COLO668 (cell line): ENCODE results near the gene SAE1.
"Not testable (repeated sequence)": the region's sequence is repeated elsewhere in the genome, so short reads cannot be mapped to it uniquely, and the experiment has no call there.

Experiments used
- DNase-seq: peaks from one replicate; lab custom pipeline; 2025; ENCODE audit not compliant: unreplicated experiment; lab: John Stamatoyannopoulos, UW

Gene SAE1

DNA sequence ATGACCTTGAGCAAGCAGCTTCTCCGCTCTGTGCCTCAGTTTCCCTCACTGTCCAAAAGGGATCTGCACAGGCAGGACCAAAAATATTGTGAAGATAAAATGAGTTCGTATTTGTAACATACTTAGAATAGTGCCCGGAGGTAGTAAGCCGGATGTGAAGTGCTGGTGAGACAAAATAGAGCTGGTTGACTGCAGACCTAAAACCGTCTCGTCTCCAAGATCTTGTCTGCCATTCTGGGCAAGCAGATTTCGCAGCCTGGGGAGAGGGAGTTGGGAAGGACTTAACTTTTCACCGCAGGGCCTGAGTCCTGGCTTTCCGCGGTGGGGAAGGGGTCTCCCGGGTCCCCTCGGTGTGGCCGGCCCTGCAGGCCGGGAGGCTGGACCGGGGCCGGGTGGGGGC is 108.5 kb downstream of the SAE1 start:
- no peak for DNase-seq

DNA sequence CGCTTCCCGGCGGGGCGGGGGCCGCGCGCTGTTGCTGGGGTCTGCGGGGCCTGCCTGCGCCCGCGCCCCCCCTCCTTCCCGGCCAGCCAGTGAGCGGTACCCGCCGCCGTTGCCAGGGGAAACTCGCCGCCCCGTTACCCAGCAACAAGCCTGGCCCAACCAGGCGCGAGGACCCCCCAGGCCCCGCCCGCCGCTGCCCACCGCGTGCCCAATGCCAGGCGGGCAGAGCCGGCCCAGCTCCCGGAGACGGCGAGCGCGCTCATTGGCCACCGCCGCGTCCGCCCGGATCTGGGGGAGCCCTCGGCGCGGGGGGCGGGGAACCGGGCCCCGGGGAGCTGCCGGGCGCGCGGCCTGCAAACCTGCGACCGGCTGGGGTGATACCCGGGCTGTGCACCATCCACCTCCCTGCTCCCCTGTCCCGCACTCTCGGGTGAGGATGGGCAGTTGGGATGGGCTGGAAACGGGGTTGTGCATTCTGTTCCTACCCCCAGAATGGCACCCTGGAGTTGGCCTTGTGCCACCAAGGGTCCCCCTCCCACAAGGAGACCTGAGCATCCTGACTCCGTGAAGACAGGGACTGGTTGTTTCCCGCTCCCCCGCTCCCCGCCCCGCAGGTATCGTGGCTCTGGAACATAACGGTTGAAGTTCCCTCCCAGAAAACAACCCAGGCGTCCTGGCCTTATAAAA is 109.1 kb downstream of the SAE1 start:
- DNase-seq = peak; percentile 52

DNA sequence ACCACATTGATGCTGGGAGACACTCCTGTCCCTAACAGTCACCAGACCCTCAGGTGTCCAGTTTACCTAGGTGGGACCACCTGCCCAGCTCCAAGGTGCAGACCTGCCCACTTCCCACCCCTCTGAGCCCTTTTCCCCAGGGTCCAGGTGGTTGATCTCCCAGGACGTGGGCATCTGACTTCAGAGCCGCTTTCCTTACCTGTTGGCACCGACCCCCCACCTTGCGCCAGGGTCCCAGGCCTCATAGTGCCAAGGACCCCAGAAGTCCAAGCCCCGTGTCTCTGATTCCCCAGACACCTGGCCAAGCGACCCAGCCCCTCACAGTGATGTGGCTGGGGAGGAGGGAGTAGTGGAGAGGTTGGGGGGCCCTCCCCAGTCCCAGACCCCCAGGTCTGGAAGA is 109.9 kb downstream of the SAE1 start:
- no peak for DNase-seq

DNA sequence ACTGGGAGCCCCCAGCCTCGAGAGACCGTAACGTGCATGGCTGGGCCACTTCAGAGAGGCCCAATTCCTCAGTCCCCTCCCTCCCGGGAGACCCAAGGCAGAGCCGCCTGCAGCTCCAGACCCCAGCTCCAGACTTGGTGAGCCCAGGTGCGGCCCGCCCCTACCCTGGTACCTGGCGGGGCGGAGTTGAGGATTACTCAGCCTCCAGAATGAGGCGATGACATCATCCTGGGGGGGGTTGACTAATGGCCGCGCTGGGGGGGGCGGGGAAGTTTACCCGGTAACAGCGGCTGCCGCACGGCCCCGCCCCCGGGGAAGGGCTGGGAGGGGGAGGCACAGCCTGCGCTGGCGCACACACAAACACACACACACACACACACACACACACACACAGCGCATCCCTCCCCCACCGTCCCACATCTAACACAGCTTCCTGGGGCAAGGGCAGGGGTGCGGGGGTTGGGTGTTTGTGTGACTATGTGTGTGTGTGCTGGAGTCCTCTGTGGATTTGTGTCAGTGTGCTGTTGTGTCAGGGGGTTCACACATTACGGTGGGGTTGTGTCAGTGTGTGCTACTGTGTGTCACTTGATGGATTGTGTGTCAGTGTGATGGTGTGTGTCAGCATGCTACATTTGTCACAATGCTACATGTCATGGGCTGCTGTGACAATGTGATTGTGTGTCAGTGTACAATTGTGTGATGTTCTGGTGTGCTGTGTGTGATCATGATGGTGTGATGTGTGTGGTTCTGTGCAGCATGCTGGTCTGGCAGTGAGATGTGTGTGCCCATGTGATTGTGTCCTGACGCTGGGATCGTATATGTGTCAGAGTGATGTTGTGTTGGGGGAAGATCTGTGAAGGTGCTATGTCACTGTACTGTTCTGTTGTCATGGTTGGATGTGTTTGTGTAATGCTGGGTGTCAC is 110.6 kb downstream of the SAE1 start:
- peak; percentile 93 for DNase-seq

DNA sequence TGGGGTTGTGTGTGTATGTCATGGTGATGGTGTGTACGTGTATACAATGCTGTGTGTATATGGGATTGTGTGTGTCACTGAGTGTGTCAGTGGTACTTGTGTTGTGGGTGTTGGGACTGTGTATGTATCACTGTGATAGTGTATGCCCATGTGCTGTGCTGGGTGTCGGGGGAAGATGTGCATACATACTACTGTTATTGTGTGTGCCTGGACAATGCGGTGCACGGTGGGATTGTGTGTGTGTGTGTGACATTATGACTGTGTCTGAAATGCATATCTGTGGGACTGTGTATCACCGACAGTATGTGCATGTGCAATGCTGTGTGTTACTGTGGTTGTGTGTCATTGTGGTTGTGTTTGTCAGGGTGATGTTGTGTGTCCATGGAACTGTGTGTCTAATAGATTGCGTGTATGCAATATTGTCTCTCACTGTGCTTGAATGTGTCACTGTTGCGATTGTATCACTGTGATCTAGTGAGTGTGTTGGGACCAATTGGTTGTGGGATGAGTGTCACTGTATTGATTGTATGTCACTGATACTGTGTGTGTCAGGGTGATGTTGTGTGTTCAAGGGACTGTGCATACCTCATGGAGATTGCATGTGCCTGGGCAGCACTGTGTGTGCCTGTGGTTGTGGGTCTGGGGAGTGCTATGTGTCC is 111.4 kb downstream of the SAE1 start:
- DNase-seq = no peak

DNA sequence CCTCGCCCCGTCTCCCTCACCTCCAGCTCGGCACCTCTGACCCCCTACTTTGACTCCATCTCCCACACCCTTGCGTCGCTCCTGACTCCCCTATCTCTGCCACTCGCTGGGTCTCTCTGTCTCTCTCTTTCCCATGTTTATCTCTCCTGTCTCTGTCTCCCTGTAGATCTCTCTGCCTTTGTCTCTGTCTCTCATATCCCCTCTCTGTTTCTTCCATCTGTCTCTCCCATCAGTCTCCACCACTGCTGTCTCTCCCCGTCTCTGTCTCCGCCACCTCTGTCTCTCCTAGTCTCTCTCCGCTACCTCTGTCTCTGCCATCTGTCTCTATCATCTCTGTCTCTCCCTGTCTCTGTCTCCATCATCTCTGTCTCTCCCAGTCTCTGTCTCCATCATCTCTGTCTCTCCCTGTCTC is 112.7 kb downstream of the SAE1 start:
- no peak for DNase-seq

DNA sequence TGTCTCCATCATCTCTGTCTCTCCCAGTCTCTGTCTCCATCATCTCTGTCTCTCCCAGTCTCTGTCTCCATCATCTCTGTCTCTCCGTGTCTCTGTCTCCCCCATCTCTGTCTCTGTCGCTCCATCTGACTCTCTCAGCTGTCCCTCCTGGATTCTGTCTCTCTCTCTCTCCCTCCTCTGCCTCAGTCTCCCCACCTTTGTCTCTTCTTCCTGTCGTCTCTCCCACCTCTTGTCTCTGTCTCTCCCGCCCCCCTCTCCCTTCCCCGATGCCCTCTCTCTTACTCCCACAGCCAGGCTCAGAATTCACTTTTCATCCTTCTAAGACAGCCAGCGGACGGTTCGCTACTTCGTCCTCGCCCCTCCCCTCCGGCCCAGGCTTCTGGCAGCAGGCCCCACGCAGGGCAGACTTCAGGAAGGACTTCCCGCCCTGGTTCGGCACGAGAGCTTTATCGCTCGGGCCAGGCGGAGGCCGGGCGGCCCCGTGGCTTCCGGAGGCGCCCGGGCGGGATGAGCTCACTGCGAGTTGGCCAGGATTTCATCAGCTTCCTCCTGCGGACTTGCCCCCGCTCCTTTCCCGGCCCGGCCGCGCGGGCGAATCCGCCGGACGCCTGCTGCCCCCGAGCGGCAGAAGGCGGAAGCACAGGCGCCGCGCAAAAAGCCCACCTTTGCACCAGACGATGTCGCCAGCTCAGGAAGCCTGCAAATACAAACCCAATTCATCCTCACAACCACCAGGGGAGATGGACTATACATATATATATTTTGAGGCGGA is 113.3 kb downstream of the SAE1 start:
- peak; percentile 93 for DNase-seq

DNA sequence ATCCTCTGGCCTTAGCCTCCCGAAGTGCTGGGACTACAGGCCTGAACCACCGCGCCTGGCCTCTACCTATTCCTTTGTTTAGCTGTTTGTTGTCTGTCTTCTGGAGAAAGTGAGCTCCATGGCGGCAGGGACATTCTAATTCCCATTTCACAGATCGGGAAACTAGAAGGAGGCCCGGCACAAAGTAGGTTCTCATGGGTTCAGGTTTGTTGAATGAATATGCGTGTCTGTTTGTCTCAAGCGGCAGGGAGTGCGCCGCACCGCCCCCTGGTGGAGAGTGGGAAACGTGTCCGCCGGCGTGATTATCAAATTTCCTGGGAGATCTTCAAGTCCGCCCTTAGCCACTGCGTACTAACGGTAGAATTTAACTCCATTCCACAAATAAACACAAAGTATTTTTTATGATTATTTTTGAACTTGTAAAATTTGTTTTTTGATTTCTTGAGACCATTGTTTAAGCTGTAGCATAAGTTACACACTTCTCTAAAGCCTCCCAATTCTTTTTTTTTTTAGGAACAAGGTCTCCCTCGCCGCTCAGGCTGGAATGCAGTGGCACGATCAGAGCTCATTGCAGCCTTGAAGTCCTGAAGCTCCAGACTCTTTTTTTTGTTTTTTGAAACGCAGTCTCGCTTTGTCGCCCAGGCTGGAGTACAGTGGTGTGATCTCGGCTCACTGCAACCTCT is 116.8 kb downstream of the SAE1 start:
- DNase-seq = peak; percentile 72

DNA sequence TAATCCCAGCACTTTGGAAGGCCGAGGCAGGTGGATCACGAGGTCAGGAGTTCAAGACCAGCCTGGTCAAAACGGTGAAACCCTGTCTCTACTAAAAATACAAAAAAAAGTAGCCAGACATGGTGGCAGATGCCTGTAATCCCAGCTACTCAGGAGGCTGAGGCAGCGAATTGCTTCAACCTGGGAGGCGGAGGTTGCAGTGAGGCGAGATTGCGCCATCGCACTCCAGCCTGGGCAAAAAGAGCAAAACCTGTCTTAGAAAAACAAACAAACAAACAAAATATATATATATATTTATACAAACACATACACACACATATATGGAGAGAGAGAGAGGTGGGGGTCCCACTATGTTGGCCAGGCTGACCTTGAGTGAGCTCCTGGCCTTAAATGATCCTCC is 122.4 kb downstream of the SAE1 start:
- DNase-seq = not testable (repeated sequence)

DNA sequence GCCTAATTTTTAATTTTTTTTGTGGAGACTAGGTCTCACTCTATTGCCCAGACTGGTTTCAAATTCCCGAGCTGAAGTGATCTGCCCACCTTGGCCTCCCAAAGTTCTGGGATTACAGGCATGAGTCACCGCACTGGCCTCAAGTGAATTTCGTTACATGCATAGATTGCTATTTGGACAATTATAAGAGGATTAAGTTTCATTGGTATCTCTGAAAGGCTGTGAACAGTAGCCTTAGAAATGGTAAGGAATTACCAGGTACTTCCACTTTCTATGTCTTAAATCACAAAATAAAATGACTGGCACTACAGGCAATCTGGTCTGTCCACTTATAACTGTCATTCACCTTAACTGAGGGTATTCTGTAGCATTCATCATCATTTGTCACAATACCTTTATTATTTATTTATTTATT is 122.8 kb downstream of the SAE1 start:
- DNase-seq = no peak

DNA sequence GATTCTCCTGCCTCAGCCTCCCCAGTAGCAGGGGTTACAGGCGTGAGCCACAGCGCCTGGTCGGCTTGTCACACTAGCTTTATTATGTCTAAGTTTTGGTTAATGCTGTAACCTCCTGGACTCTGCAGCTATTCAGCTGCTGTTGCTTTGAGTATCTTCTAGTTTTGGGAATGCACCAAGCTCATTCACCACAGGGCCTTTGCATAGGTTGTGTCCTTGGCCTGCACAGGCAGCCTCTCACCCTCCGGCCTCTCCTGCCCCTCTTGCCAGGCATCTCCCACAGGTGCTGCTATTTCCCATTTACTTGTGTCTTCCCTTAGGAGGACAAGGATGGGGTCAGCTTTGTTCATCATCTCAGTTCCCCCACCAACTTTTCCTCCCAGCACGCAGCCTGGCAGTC is 123.3 kb downstream of the SAE1 start:
- DNase-seq = no peak

DNA sequence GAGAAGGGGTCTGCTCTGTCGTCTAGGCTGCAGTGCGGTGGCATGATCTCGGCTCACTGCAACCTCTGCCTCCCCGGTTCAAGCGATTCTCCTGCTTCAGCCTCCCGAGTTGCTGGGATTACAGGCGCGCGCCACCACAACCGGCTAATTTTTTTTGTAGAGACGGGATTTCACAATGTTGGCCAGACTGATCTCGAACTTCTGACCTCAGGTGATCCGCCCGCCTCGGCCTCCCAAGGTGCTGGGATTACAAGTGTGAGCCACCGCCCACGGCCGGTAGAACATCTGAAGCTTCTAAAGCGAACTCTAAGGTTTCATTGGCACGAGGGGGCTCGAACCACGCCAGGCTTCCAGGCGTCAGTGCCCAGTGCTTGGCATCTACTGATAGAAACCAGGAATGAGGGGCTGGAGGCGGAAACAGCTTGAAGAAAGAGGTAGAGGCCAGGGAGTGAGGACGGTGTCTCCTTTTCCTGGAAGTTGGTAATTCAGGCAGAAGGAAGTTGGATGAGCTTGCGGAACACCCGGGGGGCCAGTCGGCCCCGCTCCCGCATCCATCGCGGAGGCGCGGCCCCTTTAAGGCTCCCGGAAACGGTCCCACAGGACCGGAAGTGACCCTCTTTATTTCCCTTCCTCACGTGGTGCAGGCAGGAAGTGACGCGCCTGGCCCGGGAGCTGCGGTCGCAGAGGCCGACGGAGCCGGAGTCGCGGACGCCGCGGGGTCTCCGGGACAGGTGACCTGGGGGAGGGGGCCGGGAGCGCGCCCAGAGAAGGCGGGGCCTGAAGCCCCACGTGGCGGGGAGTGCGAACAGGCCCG is 125.5 kb downstream of the SAE1 start, which contains the start of gene CCDC9:
CCDC9 (plus strand) TSS at position 647 of the 814 bp plus-strand sequence. CDS start 1,876 bp downstream, outside the sequence.
- peak; percentile 99 for DNase-seq

DNA sequence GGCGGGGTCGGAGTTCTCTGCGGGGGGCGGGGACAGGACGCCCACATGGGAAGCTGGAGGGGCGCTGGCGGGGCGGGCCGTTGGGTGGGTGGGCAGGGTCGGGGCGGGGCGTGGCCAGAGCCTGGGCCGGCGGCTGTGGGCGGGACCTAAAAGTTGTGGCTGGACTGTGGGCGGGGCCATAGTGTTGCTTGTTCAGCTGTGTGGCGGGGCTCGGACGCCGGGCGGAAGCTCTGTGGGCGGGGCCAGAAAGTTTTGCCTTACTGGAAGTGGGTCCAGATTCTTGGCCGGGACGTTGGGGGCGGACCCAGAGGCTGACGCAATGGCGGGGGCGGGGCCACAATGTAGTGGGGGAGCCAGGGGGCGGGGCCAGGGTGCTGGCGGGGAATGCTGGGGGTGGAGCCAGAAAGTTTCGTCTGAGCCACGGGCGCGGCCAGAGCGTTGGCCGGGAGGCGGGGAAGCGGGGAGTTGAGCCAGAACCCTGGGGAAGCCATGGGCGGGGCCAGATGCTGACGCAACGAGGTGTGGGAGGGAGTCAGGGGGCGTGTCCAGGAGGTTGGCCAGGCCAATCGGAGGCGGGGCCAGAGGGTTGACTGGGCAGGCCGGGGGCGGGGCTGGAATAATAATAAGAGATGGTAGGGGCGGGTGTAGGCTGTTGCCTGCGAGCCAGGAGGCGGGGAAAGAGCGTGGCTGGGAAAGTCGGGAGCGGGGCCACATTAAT is 126.2 kb downstream of the SAE1 start:
- DNase-seq = peak; percentile 100

DNA sequence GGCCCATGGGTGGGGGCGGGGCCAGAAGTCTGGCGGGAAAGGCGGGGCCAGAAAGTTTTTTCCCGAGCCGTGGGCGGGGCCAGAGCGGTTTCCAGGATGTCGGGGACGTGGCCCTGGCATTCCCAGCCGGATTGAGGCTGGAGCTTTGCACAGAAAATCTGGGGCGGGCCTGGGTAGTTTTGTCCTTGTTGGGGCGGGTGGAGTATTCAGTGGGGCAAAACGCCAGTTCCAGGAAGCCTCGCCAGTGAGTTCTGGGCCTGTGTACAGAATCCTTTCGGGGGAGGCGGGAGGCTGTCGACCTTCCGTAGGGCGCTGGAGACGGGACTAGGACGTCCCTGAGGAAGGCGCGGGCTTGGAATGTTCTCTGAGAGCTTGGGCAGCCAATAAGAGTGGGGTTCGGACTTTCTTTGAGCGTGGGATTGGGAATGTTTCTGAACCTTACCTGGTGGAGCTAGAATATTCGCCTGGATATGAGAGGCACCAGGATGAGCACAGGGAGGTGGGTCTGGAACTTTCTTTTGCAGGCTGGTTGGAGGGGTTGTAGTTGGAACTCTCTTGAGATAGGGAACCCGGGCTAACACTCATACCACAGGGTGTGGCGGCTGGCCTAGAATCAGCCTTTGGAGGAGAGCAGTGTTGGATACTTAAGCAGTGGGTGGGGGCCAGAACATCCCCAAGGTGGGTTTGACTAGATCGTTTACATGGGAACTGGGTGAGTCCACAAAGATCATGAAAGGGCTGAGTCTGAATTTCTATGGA is 127.0 kb downstream of the SAE1 start:
- no peak for DNase-seq

DNA sequence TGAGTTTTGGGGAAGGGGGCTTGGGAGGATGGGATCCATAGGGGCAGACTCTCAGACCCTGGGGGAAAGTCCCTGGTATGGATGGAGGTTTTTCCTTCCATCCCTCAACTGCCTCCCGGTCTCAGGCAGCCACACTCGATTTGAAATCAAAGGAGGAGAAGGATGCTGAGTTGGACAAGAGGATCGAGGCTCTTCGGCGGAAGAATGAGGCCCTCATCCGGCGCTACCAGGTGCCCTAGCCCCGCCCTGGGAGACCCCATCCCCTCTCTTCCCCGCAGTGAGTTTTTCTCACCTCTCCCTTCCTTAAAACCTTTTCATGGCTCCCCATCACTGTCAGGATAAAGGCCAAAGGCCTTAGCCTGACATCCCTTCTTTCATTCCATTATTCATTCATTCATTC is 127.8 kb downstream of the SAE1 start:
- no peak for DNase-seq

DNA sequence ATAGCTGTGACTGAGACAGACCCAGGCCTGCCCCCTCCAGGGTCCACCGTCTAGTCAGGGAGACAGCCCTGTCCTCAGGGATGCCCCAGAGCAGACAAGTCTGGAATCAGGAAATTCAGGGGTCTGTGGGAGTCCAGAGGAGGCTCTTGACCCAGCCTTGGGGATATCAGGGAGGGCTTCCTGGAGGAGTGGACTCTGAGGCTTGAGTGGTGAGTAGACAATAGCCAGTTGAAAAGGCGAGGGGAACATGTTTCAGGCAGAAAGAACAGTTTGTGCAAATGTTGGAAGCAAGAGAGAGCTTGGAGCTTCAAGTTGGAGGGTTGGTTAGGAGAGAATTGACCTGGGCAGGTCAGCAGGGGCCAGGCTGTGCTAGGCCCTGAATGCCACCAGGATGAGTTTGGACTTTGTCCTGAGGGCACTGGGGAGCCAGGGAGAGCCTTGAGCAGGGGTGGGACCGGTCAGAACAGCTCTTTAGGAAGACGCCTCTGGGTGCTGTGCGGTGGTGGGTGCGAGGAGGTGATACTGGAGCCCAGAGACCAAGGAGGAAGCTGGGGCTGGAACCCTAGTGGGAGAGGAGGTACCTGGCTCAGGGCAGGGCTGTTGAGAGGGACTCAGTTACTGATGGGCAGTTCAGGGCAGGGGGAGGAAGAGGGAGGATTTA is 128.4 kb downstream of the SAE1 start:
- no peak for DNase-seq
